Fibroblast of the aortic adventitia (primary cell): Measurements from ENCODE around the gene ZKSCAN7. TPM values are rescaled to one million over a fixed set of nuclear protein-coding genes. Genes with fewer than 3 reads are reported as not detected.

Experiments used
- DNase-seq: peaks from one replicate; pipeline ENCODE4 v3.0.0-alpha.2; 2010; ENCODE audit warnings: low read depth
- H3K4me3 ChIP-seq: 2 replicates; pipeline ENCODE4 v1.5.1; 2011; ENCODE audit warnings: low read depth, mild to moderate bottlenecking, control low read depth, low read length, moderate library complexity
- total RNA-seq: library from RNA; depleted of rRNA; stranded (reverse); fragments of >200 nt; gene quantifications from 2 replicates; pipeline ENCODE4 v1.2.3, GENCODE V29; 2012; ENCODE audit warnings: low replicate concordance
- TF ChIP-seq, protein P1 (sequence below): IDR thresholded peaks from 2 replicates; pipeline ENCODE4 v1.5.1; 2011; ENCODE audit warnings: mild to moderate bottlenecking, low read length, control low read depth, inconsistent platforms; ENCODE audit not compliant: insufficient read depth

Gene ZKSCAN7
- 3.5 and 5.0 TPM in 2 replicates for total RNA-seq

DNA sequence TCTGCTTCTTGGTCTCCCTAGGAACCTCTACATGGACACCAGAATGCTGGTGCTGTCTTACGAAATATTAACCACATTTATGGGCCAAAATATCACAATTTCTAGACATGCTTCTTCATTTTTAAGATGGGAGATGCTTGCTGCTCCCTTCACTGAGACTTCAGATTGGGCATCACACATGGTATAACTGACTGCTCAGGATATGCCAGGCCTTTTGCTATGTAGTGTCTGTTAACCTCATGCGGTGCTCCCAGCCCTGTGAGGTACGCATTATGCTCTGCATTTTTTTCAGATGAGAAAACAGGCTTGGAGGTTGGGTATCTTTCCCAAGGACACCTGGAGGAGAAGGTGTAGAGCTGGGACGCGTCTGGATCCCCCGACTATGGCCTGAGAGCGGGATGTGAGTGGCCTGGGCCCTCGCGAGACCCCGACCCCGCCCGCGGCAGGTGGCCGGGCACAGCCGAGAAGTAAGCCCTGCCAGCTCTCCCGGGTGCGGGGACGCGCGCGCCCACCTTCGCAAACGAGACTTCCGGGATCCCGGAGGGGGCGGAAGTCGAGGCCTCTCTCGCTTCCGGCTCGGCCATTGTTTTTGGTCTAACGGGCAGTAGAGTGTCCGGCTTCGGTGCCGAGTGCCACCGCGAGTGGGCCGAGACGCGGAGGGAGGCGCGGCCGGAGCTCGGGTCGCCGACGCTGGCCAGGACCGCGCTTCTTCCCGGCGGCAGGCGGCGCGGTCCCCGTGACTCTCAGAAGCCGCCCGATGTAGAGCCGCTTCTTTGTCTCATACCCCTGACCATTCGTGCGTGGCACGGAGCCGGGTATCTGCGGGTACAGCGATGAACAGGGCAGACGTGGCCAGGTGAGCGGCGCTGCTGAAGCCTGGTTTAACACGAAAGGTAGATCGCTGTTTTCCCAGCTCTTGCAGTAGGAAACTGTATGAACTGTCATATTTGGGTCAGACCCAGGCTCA, at the start of gene ZKSCAN7:
Gene ZKSCAN7, plus strand, starts transcription at position 568 of the 967 bp plus-strand sequence. CDS start 1,855 bp downstream, outside the sequence.
- TF ChIP-seq, protein P1, sequence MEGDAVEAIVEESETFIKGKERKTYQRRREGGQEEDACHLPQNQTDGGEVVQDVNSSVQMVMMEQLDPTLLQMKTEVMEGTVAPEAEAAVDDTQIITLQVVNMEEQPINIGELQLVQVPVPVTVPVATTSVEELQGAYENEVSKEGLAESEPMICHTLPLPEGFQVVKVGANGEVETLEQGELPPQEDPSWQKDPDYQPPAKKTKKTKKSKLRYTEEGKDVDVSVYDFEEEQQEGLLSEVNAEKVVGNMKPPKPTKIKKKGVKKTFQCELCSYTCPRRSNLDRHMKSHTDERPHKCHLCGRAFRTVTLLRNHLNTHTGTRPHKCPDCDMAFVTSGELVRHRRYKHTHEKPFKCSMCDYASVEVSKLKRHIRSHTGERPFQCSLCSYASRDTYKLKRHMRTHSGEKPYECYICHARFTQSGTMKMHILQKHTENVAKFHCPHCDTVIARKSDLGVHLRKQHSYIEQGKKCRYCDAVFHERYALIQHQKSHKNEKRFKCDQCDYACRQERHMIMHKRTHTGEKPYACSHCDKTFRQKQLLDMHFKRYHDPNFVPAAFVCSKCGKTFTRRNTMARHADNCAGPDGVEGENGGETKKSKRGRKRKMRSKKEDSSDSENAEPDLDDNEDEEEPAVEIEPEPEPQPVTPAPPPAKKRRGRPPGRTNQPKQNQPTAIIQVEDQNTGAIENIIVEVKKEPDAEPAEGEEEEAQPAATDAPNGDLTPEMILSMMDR = peak; percentile 9
- peak; percentile 46 for DNase-seq
- H3K4me3 ChIP-seq = peak within 1 kb of the TSS; percentile 82

DNA sequence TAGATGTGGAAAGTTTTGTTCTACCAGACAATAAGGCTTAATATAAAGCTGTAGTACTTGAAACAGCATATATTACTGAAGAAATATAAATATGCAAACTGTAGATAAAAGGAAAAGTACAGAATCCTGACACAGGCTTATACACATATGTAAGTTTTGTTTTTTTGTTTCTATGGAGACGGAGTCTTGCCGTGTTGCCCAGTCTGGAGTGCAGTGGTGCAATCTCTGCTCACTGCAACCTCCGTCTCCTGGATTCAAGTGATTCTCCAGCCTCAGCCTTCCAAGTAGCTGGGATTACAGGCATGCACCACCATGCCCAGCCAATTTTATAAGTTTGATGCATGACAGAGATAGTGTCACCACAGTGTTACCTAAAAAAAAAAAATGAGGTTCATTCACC, 48.4 kb upstream of the ZKSCAN7 start:
- DNase-seq = no peak
- TF ChIP-seq, protein P1 = no peak
- no peak overlapping the region for H3K4me3 ChIP-seq

DNA sequence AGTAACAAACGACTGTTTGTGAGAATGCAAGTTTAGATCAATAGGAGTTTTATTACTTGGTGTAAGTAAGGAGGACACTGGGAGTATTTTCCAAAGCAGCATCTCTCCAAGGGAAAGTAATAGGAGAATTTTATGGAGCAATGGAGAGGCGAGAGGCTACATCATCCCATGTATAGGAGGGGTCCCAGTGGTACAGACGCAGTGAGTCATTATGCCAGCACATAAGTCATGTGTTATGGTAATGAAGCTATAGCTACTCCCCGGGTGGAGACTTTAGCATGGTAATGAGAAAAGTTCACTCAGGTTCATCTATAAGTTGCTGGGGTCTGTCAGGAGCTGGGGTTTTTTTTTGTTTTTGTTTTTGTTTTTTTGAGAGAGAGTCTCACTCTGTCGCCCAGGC, 48.0 kb upstream of the ZKSCAN7 start:
- no peak overlapping the region for H3K4me3 ChIP-seq
- TF ChIP-seq, protein P1 = no peak
- DNase-seq = no peak

DNA sequence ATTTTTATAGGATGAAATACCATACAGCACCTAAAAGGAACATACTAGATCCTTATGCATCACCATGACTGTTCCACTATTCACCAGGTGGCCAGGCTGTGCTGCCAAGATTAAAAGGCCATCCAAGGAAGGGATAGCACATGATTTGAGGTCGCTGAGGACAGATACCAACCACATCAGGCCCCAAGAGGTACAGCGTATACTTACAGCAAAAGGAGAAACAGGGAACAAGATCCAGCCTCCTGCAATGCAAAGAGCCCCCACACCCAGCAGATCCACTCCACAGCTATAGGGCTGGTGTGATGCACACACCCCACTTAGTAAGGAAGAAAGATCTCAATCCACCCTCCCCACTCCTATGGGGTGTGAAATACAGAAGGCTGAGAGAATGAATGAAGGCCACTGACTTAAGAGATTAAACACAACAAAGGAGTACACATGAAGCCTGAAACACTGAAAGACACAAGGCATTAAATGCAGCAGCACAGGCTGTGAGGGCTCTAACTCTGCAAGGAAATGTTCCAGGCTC, 45.5 kb upstream of the ZKSCAN7 start:
- TF ChIP-seq, protein P1 = no peak
- peak overlapping the region; percentile 78 for H3K4me3 ChIP-seq
- peak; percentile 10 for DNase-seq

DNA sequence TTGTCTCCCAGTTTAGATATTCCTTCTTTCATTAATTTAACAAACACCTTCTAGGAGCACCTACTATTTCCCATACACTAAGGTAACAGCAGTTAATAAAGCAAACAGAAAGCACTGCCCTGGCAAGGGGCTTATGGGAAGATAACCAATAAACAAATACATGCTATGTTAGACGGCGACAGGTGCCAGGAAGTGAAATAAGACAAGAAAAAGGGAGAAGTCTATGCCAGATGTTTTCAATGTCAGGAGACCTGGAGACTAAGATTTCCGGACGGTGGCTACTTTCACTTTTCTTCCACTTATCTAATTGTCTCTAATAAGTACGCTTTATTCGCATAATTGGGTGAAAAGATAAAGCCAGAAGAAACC, 45.0 kb upstream of the ZKSCAN7 start:
- peak; percentile 17 for DNase-seq
- TF ChIP-seq, protein P1 = no peak
- H3K4me3 ChIP-seq = peak overlapping the region; percentile 78

DNA sequence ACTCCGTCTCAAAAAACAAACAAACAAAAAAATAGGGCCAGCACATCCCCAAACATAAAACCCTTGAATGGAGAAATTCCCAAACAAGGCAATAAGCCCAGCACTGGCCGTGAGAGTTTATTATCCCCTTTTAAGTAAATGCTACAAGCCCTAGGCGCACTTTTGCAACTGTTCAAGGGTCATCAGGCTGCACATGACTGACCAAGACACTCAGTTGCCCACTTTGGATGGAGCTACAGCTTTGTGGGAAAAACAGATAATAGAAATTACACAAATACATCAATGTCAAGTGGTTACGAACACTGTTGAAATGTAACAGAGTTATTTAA, 43.8 kb upstream of the ZKSCAN7 start:
- DNase-seq = no peak
- TF ChIP-seq, protein P1 = no peak
- H3K4me3 ChIP-seq = peak overlapping the region; percentile 78
